Heart left ventricle (tissue), 13 donors: Measurements from ENCODE around the gene ZNF555.

ENCODE experiments used
- CTCF ChIP-seq, 12 donors: fragments of 200-600 bp; sonication (generic) in 4 of 12; IDR thresholded peaks; one replicate each; pipeline versions ENCODE4 v1.5.0 to v1.8.0; 2018 to 2022; ENCODE audit warnings: antibody characterized with exemption in 12 of 12, mild to moderate bottlenecking in 5 of 12
- POLR2A ChIP-seq, 2 donors: fragments of 450-650 bp; IDR thresholded peaks; one replicate each; pipeline ENCODE4 v1.6.1; 2017; ENCODE audit warnings: antibody characterized with exemption in 2 of 2, mild to moderate bottlenecking in 2 of 2, moderate library complexity in 2 of 2
- donor health status: ischemic (EF 13 %, LVEDD 7.1; RV severe dilation, severe dysfunction).
- donor health status: DM: no; HTN: yes; CAD: no.
- donor health status: DM: no; HTN: no; CAD: no.
- donor health status: ischemic (EF 25% LVEDD 6.9; RV normal size, moderate dysfunction).
- donor health status: ischemic (EF 25% LVEDD 5.7; RV mildly dilated, moderate dysfunction).
- donor health status: ischemic (EF 35%, LVEDD 5.7; RV mildly dilated, moderate dysfunction).
- donor health status: nonischemic (EF 11% LVEDD 7.7; RV severe dilation, severe dysfunction).
- donor health status: DM: yes; HTN: yes; CAD: no.
- donor health status: PGD.
- donor health status: ischemic (EF 29% LVEDD 5.4; RV normal size, mild dysfunction).
- donor health status: nonischemic (EF 23%, LVEDD 6.1; RV moderate dilation, normal function).

- TF ChIP-seq POLR2A (IDR thresholded peaks at IDR 0.05) (no peak), CTCF (IDR thresholded peaks at IDR 0.05) (no peak)
Measured at GRCh38 chr19:2804156-2805004, 36.9 kb upstream of the ZNF555 start.
